Fibroblast of lung (primary cell): Measurements from ENCODE around the gene HSD3B1.

ENCODE experiments used
- EZH2 ChIP-seq: IDR thresholded peaks from 2 replicates; pipeline ENCODE4 v1.5.1; 2012; ENCODE audit warnings: low read length, control low read depth, mild to moderate bottlenecking; ENCODE audit errors: missing control alignments
- TF ChIP-seq, protein P1 (sequence below), 2 donors: IDR thresholded peaks in 1 of 2; conservative IDR thresholded peaks in 1 of 2; 1 replicate in 1 of 2; 2 replicates in 1 of 2; pipeline ENCODE4 v1.5.1; 2011 to 2012; ENCODE audit warnings: low read length in 2 of 2, control low read depth in 1 of 2, inconsistent platforms in 1 of 2, low read depth in 1 of 2, mild to moderate bottlenecking in 1 of 2

DNA sequence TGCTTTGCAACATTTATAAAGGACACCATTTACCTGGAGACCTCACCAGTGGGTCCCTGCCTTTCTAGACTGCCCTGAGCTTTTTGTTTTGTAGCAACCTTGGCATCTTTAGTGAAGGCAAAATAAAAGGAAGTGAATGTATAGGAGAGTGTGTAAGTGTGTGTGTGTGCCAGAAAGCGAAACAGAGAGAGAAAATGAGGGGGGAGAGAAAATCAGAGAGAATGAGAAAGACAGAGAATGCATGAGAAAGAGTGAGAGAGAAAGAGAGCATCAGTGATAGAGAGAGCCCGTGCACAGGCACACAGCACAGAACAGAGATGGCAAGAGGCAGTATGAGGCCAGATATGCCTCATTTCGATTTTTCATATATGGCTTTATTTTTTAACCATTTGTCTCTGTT, 57.5 kb downstream of the HSD3B1 start:
- TF ChIP-seq, protein P1, sequence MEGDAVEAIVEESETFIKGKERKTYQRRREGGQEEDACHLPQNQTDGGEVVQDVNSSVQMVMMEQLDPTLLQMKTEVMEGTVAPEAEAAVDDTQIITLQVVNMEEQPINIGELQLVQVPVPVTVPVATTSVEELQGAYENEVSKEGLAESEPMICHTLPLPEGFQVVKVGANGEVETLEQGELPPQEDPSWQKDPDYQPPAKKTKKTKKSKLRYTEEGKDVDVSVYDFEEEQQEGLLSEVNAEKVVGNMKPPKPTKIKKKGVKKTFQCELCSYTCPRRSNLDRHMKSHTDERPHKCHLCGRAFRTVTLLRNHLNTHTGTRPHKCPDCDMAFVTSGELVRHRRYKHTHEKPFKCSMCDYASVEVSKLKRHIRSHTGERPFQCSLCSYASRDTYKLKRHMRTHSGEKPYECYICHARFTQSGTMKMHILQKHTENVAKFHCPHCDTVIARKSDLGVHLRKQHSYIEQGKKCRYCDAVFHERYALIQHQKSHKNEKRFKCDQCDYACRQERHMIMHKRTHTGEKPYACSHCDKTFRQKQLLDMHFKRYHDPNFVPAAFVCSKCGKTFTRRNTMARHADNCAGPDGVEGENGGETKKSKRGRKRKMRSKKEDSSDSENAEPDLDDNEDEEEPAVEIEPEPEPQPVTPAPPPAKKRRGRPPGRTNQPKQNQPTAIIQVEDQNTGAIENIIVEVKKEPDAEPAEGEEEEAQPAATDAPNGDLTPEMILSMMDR (conservative IDR thresholded peaks at IDR 0.05 in 1 of 2, IDR thresholded peaks at IDR 0.05 in 1 of 2; ENCODE audit: low read depth in 1 of 2, low read length in 2 of 2) = no peak
- TF ChIP-seq EZH2 = no peak
